ENCODE results near the gene SEC62. TPM values are rescaled to one million over a fixed set of nuclear protein-coding genes. Genes with fewer than 3 reads are reported as not detected.

Gene SEC62
- total and polyA plus RNA-seq, 9 of the 15 experiments (the other 6 are each of a cell fraction or from before 2014, with no cell fraction given): 34.5 to 152 (median 51.8) TPM

DNA sequence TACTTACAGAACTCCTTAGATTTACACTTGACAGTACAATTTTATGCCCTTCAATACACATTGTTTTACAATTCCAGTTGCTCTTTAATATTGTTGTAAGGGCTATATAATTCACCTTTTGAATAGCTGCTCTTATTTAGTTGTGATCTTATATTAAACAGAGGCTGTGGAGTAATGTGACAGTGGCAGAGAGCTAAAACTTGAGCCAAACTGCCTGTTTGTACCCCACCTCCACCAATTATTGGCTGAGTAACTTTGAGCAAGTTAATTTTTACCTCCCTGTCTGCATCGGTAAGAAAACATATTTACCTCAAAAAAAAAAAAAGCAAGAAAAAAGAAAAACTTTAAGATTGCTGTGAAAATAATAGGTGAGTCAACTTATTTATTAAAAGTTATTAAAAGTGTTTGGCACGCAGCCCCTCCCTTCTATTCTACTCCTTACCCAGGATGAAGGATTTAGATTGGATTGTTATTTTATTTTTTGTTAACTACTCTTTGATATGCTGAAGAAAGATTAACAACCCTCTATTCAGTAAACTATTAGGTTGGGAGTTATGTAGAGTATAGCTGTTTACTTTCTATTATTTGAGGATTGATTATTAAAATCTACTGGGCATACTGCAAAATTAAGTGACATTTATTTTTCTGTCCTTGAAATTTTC is 1.7 kb downstream of the SEC62 start:
- H3K27me3 ChIP-seq (ENCODE audit: control insufficient read depth in 2 of 2, insufficient read depth in 2 of 2, low read length in 2 of 2): no peaks in the 10 kb centered on the region
- FAIRE-seq (no peak), ATAC-seq (no peak), DNase-seq (ENCODE audit: extremely low read depth in 1 of 4, low spot score in 3 of 4) (no peak)
- H3K79me2 ChIP-seq (ENCODE audit: control insufficient read depth, insufficient read depth, low read length): peaks cover 72% of the 10 kb centered on the region
- H3K27ac ChIP-seq (ENCODE audit: extremely low read depth, low read depth, low read length): no peak overlapping the region
- H3K4me2 ChIP-seq (ENCODE audit: insufficient read depth, low read length): peak overlapping the region; percentile 47
- intact Hi-C loops (cut with micrococcal nuclease) (loop anchor here (5.0 kb wide), 1 partner anchor 206 kb away; no protein-coding TSS in a partner anchor), in situ Hi-C loops (cut with MboI) (loop anchor here (25.0 kb wide), 1 partner anchor 831 kb away; no protein-coding TSS in a partner anchor)
- H4K20me1 ChIP-seq (replicated peaks; ENCODE audit: control insufficient read depth, insufficient read depth, low read length): peaks cover 6% of the 10 kb centered on the region; the same call in 1 of the 2 replicates
- no TSS peak for BruUV-seq (replicated peaks)
- H3K9me1 ChIP-seq (ENCODE audit: control insufficient read depth, insufficient read depth, low read length): no peaks in the 10 kb centered on the region
- CTCF ChIA-PET (ENCODE audit: low intra/inter-chr PET ratio): no interaction called here
- H3K36me3 ChIP-seq (ENCODE audit: control insufficient read depth, insufficient read depth, low read length): peaks cover 36% of the 10 kb centered on the region
- POLR2A ChIA-PET: interaction anchor here (0.6 to 3.0 kb wide), 5 partner anchors 9 to 106 kb away, joined by 3 to 34 read pairs (median 3); no protein-coding TSS in a partner anchor
- H3K4me3 ChIP-seq: peak overlapping the region; percentile 69; the same call in 1 of the 2 replicates
- H3K4me1 ChIP-seq (replicated peaks in 1 of 2; ENCODE audit: control insufficient read depth in 2 of 2, insufficient read depth in 2 of 2, low read length in 2 of 2): peaks cover 4 to 12% of the 10 kb centered on the region in 2 experiments; a peak in 4 of 5 replicates
- no peak overlapping the region for H2AFZ ChIP-seq (ENCODE audit: low read depth, low read length)
- H3K9ac ChIP-seq (ENCODE audit: insufficient read depth in 1 of 2, low read depth in 2 of 2, low read length in 2 of 2): peak overlapping the region in 1 of 2 experiments; percentile 88; a peak in 2 of 4 replicates
- 22% methylated on average over 2 of the region's 2 CpGs for WGBS (ENCODE audit: insufficient coverage, low coverage, missing lambda C conversion rate)
- H3K9me3 ChIP-seq (replicated peaks; ENCODE audit: control insufficient read depth, insufficient read depth, low read depth, low read length): no peaks in the 10 kb centered on the region
- TF ChIP-seq CSDE1 (IDR thresholded peaks at IDR 0.05) (no peak), ATF1 (CRISPR knock-in tag; IDR thresholded peaks at IDR 0.05) (no peak), ATF1 (tag; IDR thresholded peaks at IDR 0.05) (no peak), DDX20 (tag; IDR thresholded peaks at IDR 0.05; ENCODE audit: low read depth) (no peak), ILK (tag; IDR thresholded peaks at IDR 0.05; ENCODE audit: borderline replicate concordance, low read depth) (no peak), ZBTB1 (CRISPR knock-in tag; IDR thresholded peaks at IDR 0.05; ENCODE audit: borderline replicate concordance, low read depth) (no peak), ZNF584 (CRISPR knock-in tag; IDR thresholded peaks at IDR 0.05; ENCODE audit: low read depth) (no peak), ELF4 (CRISPR knock-in tag; IDR thresholded peaks at IDR 0.05) (no peak), IRF2 (CRISPR knock-in tag; IDR thresholded peaks at IDR 0.05) (no peak), BRD9 (IDR thresholded peaks at IDR 0.05; ENCODE audit: low read depth, partially characterized antibody) (no peak), NFE2 (IDR thresholded peaks at IDR 0.05; ENCODE audit: low read depth) (no peak), ZNF589 (CRISPR knock-in tag; IDR thresholded peaks at IDR 0.05; ENCODE audit: low read depth) (no peak)
- TF ChIP-seq, protein P1, sequence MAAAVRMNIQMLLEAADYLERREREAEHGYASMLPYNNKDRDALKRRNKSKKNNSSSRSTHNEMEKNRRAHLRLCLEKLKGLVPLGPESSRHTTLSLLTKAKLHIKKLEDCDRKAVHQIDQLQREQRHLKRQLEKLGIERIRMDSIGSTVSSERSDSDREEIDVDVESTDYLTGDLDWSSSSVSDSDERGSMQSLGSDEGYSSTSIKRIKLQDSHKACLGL (CRISPR knock-in tag; IDR thresholded peaks at IDR 0.05; ENCODE audit: borderline replicate concordance, poor library complexity, severe bottlenecking): no peak
- TF ChIP-seq, protein P2, sequence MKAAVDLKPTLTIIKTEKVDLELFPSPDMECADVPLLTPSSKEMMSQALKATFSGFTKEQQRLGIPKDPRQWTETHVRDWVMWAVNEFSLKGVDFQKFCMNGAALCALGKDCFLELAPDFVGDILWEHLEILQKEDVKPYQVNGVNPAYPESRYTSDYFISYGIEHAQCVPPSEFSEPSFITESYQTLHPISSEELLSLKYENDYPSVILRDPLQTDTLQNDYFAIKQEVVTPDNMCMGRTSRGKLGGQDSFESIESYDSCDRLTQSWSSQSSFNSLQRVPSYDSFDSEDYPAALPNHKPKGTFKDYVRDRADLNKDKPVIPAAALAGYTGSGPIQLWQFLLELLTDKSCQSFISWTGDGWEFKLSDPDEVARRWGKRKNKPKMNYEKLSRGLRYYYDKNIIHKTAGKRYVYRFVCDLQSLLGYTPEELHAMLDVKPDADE (conservative IDR thresholded peaks at IDR 0.05; ENCODE audit: control insufficient read depth, low read depth, low read length): no peak
- TF ChIP-seq, protein P3, sequence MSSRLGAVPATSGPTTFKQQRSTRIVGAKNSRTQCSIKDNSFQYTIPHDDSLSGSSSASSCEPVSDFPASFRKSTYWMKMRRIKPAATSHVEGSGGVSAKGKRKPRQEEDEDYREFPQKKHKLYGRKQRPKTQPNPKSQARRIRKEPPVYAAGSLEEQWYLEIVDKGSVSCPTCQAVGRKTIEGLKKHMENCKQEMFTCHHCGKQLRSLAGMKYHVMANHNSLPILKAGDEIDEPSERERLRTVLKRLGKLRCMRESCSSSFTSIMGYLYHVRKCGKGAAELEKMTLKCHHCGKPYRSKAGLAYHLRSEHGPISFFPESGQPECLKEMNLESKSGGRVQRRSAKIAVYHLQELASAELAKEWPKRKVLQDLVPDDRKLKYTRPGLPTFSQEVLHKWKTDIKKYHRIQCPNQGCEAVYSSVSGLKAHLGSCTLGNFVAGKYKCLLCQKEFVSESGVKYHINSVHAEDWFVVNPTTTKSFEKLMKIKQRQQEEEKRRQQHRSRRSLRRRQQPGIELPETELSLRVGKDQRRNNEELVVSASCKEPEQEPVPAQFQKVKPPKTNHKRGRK (tag; IDR thresholded peaks at IDR 0.05): no peak
- TF ChIP-seq, protein P4, sequence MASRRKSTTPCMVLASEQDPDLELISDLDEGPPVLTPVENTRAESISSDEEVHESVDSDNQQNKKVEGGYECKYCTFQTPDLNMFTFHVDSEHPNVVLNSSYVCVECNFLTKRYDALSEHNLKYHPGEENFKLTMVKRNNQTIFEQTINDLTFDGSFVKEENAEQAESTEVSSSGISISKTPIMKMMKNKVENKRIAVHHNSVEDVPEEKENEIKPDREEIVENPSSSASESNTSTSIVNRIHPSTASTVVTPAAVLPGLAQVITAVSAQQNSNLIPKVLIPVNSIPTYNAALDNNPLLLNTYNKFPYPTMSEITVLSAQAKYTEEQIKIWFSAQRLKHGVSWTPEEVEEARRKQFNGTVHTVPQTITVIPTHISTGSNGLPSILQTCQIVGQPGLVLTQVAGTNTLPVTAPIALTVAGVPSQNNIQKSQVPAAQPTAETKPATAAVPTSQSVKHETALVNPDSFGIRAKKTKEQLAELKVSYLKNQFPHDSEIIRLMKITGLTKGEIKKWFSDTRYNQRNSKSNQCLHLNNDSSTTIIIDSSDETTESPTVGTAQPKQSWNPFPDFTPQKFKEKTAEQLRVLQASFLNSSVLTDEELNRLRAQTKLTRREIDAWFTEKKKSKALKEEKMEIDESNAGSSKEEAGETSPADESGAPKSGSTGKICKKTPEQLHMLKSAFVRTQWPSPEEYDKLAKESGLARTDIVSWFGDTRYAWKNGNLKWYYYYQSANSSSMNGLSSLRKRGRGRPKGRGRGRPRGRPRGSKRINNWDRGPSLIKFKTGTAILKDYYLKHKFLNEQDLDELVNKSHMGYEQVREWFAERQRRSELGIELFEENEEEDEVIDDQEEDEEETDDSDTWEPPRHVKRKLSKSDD (conservative IDR thresholded peaks at IDR 0.05; ENCODE audit: low read length): no peak
